GM12878 (cell line): ENCODE measurements around the gene PLEKHN1.

Experiments
- BCL11A ChIP-seq: IDR thresholded peaks from 2 replicates; pipeline ENCODE4 v1.6.1; 2011; ENCODE audit warnings: low read depth, low read length
- GABPA ChIP-seq: IDR thresholded peaks from 2 replicates; pipeline ENCODE4 v1.6.1; 2014; ENCODE audit warnings: antibody characterized with exemption, low read depth, mild to moderate bottlenecking, inconsistent platforms
- MXI1 ChIP-seq: fragments of 150-350 bp; IDR thresholded peaks from 2 replicates; pipeline ENCODE4 v1.6.1; 2011; ENCODE audit warnings: low read depth, mild to moderate bottlenecking, inconsistent platforms, low read length, improper control_type of control experiment
- SIX5 ChIP-seq: IDR thresholded peaks from 2 replicates; pipeline ENCODE4 v1.6.1; 2011; ENCODE audit warnings: mild to moderate bottlenecking, low read depth, low read length, moderate library complexity; ENCODE audit not compliant: severe bottlenecking
- SMC3 ChIP-seq: IDR thresholded peaks from 2 replicates; pipeline ENCODE4 v1.6.1; 2011; ENCODE audit warnings: low read length, improper control_type of control experiment, borderline replicate concordance
- SREBF2 ChIP-seq: IDR thresholded peaks from 2 replicates; pipeline ENCODE4 v1.6.1; 2012; ENCODE audit warnings: mild to moderate bottlenecking, low read length
- SRF ChIP-seq, 2 experiments: IDR thresholded peaks; 2 replicates each; pipeline ENCODE4 v1.6.1; 2011; ENCODE audit warnings: low read depth in 2 of 2, low read length in 2 of 2, mild to moderate bottlenecking in 1 of 2, moderate library complexity in 1 of 2
- ZNF24 ChIP-seq: fragments of 450-650 bp; IDR thresholded peaks from 2 replicates; pipeline ENCODE4 v1.6.1; 2017; ENCODE audit warnings: antibody characterized with exemption, mild to moderate bottlenecking
- TF ChIP-seq, protein P1 (sequence below), 3 experiments: IDR thresholded peaks in 2 of 3; conservative IDR thresholded peaks in 1 of 3; 2 replicates each; pipeline ENCODE4 v1.5.1; 2011; ENCODE audit warnings: low read depth in 3 of 3, low read length in 3 of 3, mild to moderate bottlenecking in 3 of 3, control low read depth in 2 of 3, moderate library complexity in 2 of 3, inconsistent platforms in 1 of 3, mixed read lengths in 1 of 3; ENCODE audit not compliant: control insufficient read depth in 2 of 3, insufficient read depth in 1 of 3; ENCODE audit errors: extremely low read depth in 1 of 3
- TF ChIP-seq, protein P2 (sequence below): fragments of 450-650 bp; IDR thresholded peaks from 2 replicates; pipeline ENCODE4 v1.6.1; 2017; ENCODE audit warnings: mild to moderate bottlenecking, low read depth, inconsistent platforms; ENCODE audit not compliant: poor library complexity, severe bottlenecking
- TF ChIP-seq, protein P3 (sequence below): IDR thresholded peaks from 2 replicates; pipeline ENCODE4 v1.6.1; 2011; ENCODE audit warnings: low read depth, mild to moderate bottlenecking, low read length, moderate library complexity, borderline replicate concordance; ENCODE audit errors: extremely low read depth
- TF ChIP-seq, protein P4 (sequence below): IDR thresholded peaks from 2 replicates; pipeline ENCODE4 v1.6.1; 2012; ENCODE audit warnings: low read length, inconsistent platforms
- TF ChIP-seq, protein P5 (sequence below): IDR thresholded peaks from 2 replicates; pipeline ENCODE4 v1.6.1; 2012; ENCODE audit warnings: mild to moderate bottlenecking, low read depth, low read length
- TF ChIP-seq, protein P6 (sequence below): IDR thresholded peaks from 2 replicates; pipeline ENCODE4 v1.6.1; 2011; ENCODE audit warnings: mild to moderate bottlenecking, low read depth, low read length, moderate library complexity; ENCODE audit not compliant: insufficient replicate concordance

DNA sequence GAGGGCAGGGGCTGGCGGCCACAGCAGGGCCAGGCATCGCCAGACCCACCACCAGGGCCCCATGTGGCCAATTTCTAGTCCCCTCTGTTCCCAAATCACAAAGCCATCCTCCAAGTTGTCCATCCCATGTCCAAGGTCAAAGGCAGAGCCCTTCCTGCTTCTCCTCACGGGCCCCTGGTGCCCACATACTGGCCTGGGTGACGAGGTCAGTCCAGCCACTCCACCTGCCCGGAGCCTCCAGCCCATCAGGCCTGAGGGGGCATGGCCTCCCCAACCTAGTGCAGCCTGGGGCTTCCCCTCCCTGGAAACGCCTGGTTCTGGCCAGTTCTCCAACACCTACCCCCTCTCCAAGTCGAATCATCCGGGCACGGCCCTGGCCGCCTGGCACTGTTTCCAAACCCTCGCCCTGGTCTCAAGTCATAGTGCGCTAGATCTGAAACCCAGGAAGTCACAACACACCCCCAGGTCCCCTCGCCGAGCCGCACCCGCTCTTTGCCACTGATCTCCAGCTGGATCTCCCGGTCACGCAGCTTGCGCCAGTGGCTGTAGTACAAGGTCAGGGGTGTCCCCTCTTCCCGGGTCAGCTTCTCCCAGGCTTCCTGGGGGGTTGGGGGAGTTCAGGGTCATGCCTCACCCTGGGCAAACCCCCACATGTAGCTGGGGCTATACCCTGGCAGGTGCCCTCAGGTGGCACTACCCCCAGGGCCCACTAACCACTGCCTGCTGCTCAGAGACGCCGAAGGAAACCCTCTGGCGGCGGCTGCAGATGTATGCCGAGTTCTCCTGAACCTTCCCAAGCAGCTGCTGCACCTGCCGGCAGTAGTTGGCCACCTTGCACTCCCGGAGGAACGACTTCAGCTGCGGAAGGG lies 20.4 kb upstream of the PLEKHN1 start:
- TF ChIP-seq, protein P1, sequence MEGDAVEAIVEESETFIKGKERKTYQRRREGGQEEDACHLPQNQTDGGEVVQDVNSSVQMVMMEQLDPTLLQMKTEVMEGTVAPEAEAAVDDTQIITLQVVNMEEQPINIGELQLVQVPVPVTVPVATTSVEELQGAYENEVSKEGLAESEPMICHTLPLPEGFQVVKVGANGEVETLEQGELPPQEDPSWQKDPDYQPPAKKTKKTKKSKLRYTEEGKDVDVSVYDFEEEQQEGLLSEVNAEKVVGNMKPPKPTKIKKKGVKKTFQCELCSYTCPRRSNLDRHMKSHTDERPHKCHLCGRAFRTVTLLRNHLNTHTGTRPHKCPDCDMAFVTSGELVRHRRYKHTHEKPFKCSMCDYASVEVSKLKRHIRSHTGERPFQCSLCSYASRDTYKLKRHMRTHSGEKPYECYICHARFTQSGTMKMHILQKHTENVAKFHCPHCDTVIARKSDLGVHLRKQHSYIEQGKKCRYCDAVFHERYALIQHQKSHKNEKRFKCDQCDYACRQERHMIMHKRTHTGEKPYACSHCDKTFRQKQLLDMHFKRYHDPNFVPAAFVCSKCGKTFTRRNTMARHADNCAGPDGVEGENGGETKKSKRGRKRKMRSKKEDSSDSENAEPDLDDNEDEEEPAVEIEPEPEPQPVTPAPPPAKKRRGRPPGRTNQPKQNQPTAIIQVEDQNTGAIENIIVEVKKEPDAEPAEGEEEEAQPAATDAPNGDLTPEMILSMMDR (IDR thresholded peaks at IDR 0.05 in 2 of 3, conservative IDR thresholded peaks at IDR 0.05 in 1 of 3; ENCODE audit: control insufficient read depth in 2 of 3, extremely low read depth in 1 of 3, insufficient read depth in 1 of 3, low read depth in 3 of 3, low read length in 3 of 3): no peak
- TF ChIP-seq MXI1 (no peak), SMC3 (no peak), BCL11A (no peak), ZNF24 (no peak), GABPA (no peak), SREBF2 (no peak), SRF (IDR thresholded peaks at IDR 0.05; ENCODE audit: low read depth in 2 of 2, low read length in 2 of 2) (no peak), SIX5 (no peak)
- TF ChIP-seq, protein P2, sequence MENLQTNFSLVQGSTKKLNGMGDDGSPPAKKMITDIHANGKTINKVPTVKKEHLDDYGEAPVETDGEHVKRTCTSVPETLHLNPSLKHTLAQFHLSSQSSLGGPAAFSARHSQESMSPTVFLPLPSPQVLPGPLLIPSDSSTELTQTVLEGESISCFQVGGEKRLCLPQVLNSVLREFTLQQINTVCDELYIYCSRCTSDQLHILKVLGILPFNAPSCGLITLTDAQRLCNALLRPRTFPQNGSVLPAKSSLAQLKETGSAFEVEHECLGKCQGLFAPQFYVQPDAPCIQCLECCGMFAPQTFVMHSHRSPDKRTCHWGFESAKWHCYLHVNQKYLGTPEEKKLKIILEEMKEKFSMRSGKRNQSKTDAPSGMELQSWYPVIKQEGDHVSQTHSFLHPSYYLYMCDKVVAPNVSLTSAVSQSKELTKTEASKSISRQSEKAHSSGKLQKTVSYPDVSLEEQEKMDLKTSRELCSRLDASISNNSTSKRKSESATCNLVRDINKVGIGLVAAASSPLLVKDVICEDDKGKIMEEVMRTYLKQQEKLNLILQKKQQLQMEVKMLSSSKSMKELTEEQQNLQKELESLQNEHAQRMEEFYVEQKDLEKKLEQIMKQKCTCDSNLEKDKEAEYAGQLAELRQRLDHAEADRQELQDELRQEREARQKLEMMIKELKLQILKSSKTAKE: no peak
- TF ChIP-seq, protein P3, sequence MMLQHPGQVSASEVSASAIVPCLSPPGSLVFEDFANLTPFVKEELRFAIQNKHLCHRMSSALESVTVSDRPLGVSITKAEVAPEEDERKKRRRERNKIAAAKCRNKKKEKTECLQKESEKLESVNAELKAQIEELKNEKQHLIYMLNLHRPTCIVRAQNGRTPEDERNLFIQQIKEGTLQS: no peak
- TF ChIP-seq, protein P4, sequence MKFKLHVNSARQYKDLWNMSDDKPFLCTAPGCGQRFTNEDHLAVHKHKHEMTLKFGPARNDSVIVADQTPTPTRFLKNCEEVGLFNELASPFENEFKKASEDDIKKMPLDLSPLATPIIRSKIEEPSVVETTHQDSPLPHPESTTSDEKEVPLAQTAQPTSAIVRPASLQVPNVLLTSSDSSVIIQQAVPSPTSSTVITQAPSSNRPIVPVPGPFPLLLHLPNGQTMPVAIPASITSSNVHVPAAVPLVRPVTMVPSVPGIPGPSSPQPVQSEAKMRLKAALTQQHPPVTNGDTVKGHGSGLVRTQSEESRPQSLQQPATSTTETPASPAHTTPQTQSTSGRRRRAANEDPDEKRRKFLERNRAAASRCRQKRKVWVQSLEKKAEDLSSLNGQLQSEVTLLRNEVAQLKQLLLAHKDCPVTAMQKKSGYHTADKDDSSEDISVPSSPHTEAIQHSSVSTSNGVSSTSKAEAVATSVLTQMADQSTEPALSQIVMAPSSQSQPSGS: no peak
- TF ChIP-seq, protein P5, sequence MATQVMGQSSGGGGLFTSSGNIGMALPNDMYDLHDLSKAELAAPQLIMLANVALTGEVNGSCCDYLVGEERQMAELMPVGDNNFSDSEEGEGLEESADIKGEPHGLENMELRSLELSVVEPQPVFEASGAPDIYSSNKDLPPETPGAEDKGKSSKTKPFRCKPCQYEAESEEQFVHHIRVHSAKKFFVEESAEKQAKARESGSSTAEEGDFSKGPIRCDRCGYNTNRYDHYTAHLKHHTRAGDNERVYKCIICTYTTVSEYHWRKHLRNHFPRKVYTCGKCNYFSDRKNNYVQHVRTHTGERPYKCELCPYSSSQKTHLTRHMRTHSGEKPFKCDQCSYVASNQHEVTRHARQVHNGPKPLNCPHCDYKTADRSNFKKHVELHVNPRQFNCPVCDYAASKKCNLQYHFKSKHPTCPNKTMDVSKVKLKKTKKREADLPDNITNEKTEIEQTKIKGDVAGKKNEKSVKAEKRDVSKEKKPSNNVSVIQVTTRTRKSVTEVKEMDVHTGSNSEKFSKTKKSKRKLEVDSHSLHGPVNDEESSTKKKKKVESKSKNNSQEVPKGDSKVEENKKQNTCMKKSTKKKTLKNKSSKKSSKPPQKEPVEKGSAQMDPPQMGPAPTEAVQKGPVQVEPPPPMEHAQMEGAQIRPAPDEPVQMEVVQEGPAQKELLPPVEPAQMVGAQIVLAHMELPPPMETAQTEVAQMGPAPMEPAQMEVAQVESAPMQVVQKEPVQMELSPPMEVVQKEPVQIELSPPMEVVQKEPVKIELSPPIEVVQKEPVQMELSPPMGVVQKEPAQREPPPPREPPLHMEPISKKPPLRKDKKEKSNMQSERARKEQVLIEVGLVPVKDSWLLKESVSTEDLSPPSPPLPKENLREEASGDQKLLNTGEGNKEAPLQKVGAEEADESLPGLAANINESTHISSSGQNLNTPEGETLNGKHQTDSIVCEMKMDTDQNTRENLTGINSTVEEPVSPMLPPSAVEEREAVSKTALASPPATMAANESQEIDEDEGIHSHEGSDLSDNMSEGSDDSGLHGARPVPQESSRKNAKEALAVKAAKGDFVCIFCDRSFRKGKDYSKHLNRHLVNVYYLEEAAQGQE: no peak
- TF ChIP-seq, protein P6, sequence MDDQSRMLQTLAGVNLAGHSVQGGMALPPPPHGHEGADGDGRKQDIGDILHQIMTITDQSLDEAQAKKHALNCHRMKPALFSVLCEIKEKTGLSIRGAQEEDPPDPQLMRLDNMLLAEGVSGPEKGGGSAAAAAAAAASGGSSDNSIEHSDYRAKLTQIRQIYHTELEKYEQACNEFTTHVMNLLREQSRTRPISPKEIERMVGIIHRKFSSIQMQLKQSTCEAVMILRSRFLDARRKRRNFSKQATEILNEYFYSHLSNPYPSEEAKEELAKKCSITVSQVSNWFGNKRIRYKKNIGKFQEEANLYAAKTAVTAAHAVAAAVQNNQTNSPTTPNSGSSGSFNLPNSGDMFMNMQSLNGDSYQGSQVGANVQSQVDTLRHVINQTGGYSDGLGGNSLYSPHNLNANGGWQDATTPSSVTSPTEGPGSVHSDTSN: no peak
